Activated naive CD4-positive, alpha-beta T cell treated with anti-CD3 and anti-CD28 coated beads, Interleukin-2, amount 10 ng/mL, durations not matched to agents 7 days and 5 days (primary cell): ENCODE results near the gene VAV2.
"Not testable (repeated sequence)": the region's sequence is repeated elsewhere in the genome, so short reads cannot be mapped to it uniquely, and the experiment has no call there.

Experiments used
- CTCF ChIA-PET: fragments of 350-600 bp; sonication (Branson Sonifier 250); formaldehyde crosslinking; loops from one replicate; lab custom pipeline; 2021; ENCODE audit warnings: antibody characterized with exemption; lab: Charles Lee
- DNase-seq: peaks from one replicate; pipeline ENCODE4 v3.0.0-alpha.2; 2020
- H3K27ac Mint-ChIP-seq: one replicate; pipeline ENCODE4 v1.8.0; 2021; ENCODE audit warnings: mild to moderate bottlenecking, moderate library complexity, mixed read lengths
- H3K27me3 Mint-ChIP-seq: one replicate; pipeline ENCODE4 v1.8.0; 2021; ENCODE audit warnings: mild to moderate bottlenecking, mixed read lengths
- H3K36me3 Mint-ChIP-seq: one replicate; pipeline ENCODE4 v1.8.0; 2021; ENCODE audit warnings: mixed read lengths
- H3K4me1 Mint-ChIP-seq: one replicate; pipeline ENCODE4 v1.8.0; 2021; ENCODE audit warnings: mixed read lengths
- H3K4me3 Mint-ChIP-seq: one replicate; pipeline ENCODE4 v1.8.0; 2021; ENCODE audit warnings: mild to moderate bottlenecking, moderate library complexity, mixed read lengths
- H3K9me3 Mint-ChIP-seq: one replicate; pipeline ENCODE4 v1.8.0; 2021; ENCODE audit warnings: mixed read lengths

VAV2 gene

DNA sequence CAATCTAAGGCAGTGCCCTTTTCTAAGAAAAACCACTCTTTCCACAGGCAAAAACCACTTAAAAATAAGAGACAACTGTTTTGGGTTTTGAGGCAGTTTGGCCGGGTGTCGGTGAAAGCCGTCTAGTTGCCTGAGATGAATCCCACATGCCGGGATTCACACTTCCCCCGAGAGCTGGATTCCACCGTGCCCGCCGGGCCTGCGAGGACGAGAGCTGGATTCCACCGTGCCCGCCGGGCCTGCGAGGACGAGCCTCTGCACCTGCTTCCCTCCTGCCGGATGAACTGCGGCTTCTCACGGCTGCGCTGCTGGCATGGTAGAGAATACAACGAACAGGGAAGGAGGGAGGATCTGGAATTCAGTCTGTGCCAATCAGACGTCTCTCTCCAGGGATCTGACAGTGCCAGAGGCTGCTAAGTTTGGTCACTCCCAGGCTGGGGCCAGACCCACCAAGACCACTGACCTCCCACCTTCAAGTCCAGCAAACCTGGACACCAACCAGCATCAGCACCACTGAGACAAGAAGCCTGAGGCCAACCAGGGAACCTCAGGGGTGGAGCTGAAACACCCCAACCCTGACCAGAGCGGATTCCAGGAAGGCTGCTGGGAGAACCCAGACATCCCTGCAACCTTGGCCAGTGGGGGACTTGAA lies 23.0 kb downstream of the VAV2 start:
- CTCF ChIA-PET: no interaction called here
- no peak overlapping the region for H3K4me3 Mint-ChIP-seq
- H3K27me3 Mint-ChIP-seq: peaks cover 5% of the 10 kb centered on the region
- peaks cover 12% of the 10 kb centered on the region for H3K9me3 Mint-ChIP-seq
- H3K4me1 Mint-ChIP-seq: no peaks in the 10 kb centered on the region
- DNase-seq: no peak
- H3K27ac Mint-ChIP-seq: no peak overlapping the region
- no peaks in the 10 kb centered on the region for H3K36me3 Mint-ChIP-seq

GRCh38 chr9:133968428-133968827 lies 23.7 kb downstream of the VAV2 start:
- peaks cover 15% of the 10 kb centered on the region for H3K9me3 Mint-ChIP-seq
- CTCF ChIA-PET: no interaction called here
- H3K4me3 Mint-ChIP-seq: no peak overlapping the region
- H3K27ac Mint-ChIP-seq: no peak overlapping the region
- no peaks in the 10 kb centered on the region for H3K4me1 Mint-ChIP-seq
- H3K27me3 Mint-ChIP-seq: peaks cover 3% of the 10 kb centered on the region
- DNase-seq: no peak
- H3K36me3 Mint-ChIP-seq: no peaks in the 10 kb centered on the region

- H3K9me3 Mint-ChIP-seq: peaks cover 18% of the 10 kb centered on the region
- H3K27ac Mint-ChIP-seq: no peak overlapping the region
- no peak overlapping the region for H3K4me3 Mint-ChIP-seq
- no peaks in the 10 kb centered on the region for H3K36me3 Mint-ChIP-seq
- CTCF ChIA-PET: no interaction called here
- H3K4me1 Mint-ChIP-seq: no peaks in the 10 kb centered on the region
- no peak for DNase-seq
- peaks cover 6% of the 10 kb centered on the region for H3K27me3 Mint-ChIP-seq
These were observed 24.9 kb downstream of the VAV2 start for GRCh38 chr9:133967024-133967741.

DNA sequence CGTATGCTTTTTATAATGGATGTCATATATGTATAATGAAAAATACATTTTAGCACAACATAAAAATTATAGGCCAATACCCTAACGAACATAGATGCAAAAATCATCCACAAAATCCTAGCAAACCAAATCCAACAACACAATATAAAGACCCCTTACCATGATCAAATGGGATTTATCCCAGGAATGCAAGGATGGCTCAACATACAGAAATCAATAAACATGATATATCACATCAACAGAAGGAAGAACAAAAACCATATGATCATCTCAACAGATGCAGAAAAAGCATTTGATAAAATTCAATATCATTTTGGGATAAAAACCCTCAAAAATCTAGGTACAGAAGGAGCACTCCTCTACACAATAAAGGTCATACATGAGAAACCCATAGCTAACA lies 27.7 kb downstream of the VAV2 start:
- CTCF ChIA-PET: interaction anchor here (1.5 kb wide), 1 partner anchor 171 kb away, joined by 4 read pairs; no protein-coding TSS in a partner anchor
- no peaks in the 10 kb centered on the region for H3K36me3 Mint-ChIP-seq

GRCh38 chr9:133963166-133963565 lies 29.0 kb downstream of the VAV2 start:
- no peak overlapping the region for H3K4me3 Mint-ChIP-seq
- peaks cover 13% of the 10 kb centered on the region for H3K27me3 Mint-ChIP-seq
- H3K36me3 Mint-ChIP-seq: no peaks in the 10 kb centered on the region
- H3K9me3 Mint-ChIP-seq: peaks cover 18% of the 10 kb centered on the region
- CTCF ChIA-PET: no interaction called here
- no peak overlapping the region for H3K27ac Mint-ChIP-seq
- no peaks in the 10 kb centered on the region for H3K4me1 Mint-ChIP-seq
- no peak for DNase-seq

More for the DNA sequence above, 27.7 kb downstream of the VAV2 start:
- peaks cover 13% of the 10 kb centered on the region for H3K27me3 Mint-ChIP-seq
- peaks cover 18% of the 10 kb centered on the region for H3K9me3 Mint-ChIP-seq
- no peak overlapping the region for H3K4me3 Mint-ChIP-seq
- H3K4me1 Mint-ChIP-seq: no peaks in the 10 kb centered on the region
- H3K27ac Mint-ChIP-seq: no peak overlapping the region
- no peak for DNase-seq

DNA sequence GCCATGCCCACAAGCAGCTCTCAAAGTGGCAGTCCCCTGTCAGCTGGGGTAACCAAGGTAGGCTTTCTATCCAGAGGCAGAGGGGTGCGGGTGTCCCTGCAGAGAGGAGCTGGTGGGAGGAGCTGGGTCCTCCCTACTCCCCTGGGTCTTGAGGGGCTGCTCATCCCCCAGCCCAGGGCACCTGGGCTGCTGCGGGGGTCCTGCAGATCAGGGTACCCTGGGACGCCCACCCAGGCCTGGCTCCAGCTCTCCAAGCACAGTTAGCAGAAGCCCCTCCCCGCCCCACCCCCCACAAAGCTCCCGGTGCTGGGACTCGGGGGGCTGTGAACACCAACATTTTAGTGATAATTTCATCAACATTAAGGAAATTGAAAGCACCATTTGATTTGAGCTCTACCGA lies 29.8 kb downstream of the VAV2 start:
- Mint-ChIP-seq H3K27me3 (peaks cover 13% of the 10 kb centered on the region), H3K4me3 (no peak overlapping the region), H3K4me1 (no peaks in the 10 kb centered on the region), H3K27ac (no peak overlapping the region), H3K9me3 (peaks cover 18% of the 10 kb centered on the region), H3K36me3 (no peaks in the 10 kb centered on the region)
- CTCF ChIA-PET: interaction anchor here (1.1 kb wide), 1 partner anchor 35 kb away, joined by 3 read pairs; no protein-coding TSS in a partner anchor
- no peak for DNase-seq

DNA sequence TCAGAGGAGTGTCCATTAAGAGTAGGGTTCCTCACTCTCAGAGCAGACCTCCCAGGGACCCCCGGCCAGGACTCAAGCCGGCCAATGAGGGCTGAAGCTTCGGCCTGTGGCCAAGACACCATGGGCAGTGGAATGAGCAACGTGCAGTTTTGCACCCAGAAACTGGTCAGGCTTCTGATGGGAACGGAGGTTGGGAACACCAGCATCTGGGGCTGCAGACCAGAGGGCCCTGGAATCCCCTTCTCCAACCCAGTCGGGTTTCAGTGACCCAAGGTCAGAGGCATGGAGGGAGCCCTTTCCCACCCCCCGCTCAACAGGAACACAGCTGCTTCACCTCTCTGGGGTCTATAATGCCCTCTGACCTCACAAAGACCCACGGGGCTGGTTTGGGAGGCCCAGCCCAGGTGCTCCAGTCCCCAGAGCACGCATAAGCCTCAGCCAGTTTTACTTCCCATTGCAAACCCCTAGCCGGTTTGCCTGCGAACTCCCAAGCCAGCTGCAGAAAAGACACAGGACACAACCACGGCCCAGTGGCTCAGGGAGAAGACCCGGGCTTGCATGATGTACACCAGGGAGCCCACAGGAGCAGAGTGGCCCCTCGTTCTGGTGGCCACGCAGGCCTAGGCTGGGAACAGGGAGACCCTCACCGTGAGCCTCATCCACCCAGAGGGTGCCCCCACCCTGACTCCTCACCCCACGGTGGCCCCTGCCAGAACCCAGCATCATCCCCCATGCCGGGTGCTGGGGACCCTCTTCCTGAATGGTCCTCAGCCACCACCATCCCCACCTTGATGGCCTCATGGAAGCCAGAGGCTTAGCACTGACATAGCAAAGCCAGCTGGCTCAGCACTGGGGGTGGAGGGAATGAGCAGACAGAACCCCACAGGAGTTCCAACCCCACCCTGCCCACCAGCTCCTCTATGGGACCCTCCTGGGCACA lies 30.6 kb downstream of the VAV2 start:
- Mint-ChIP-seq H3K27me3 (peaks cover 13% of the 10 kb centered on the region), H3K4me3 (no peak overlapping the region), H3K9me3 (peaks cover 18% of the 10 kb centered on the region), H3K4me1 (no peaks in the 10 kb centered on the region), H3K36me3 (no peaks in the 10 kb centered on the region), H3K27ac (no peak overlapping the region)
- DNase-seq: no peak
- CTCF ChIA-PET: interaction anchor here (1.1 kb wide), 1 partner anchor 35 kb away, joined by 3 read pairs; no protein-coding TSS in a partner anchor

GRCh38 chr9:133960568-133961129 lies 31.5 kb downstream of the VAV2 start:
- no peaks in the 10 kb centered on the region for H3K36me3 Mint-ChIP-seq
- peaks cover 13% of the 10 kb centered on the region for H3K27me3 Mint-ChIP-seq
- H3K27ac Mint-ChIP-seq: no peak overlapping the region
- peaks cover 5% of the 10 kb centered on the region for H3K4me1 Mint-ChIP-seq
- CTCF ChIA-PET: no interaction called here
- no peak overlapping the region for H3K4me3 Mint-ChIP-seq
- H3K9me3 Mint-ChIP-seq: peaks cover 13% of the 10 kb centered on the region
- no peak for DNase-seq

GRCh38 chr9:133959966-133960567 lies 32.1 kb downstream of the VAV2 start:
- peaks cover 13% of the 10 kb centered on the region for H3K9me3 Mint-ChIP-seq
- CTCF ChIA-PET: no interaction called here
- peaks cover 6% of the 10 kb centered on the region for H3K4me1 Mint-ChIP-seq
- no peak for DNase-seq
- no peaks in the 10 kb centered on the region for H3K36me3 Mint-ChIP-seq
- H3K4me3 Mint-ChIP-seq: no peak overlapping the region
- H3K27ac Mint-ChIP-seq: no peak overlapping the region
- H3K27me3 Mint-ChIP-seq: peaks cover 13% of the 10 kb centered on the region

DNA sequence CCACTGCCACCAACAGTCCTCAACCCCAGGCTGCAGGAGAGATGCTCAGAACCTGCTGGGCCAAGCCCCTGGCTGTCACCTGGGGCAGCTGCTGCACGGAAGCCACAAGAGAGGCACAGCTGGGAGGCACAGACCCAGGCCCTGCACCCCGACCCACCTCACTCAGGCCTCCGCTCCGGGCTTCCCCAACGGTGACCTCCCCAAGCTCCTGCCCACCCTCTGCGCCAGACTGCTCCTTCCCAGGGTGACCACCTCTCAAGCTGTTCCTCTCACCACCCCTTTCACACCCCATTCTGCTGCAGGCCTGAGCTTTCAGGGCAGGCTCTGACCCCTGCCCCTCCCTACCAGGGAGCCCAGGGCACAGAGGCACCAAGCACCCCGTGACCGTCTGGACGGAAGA lies 33.0 kb downstream of the VAV2 start:
- CTCF ChIA-PET: no interaction called here
- DNase-seq: no peak
- Mint-ChIP-seq H3K27ac (no peak overlapping the region), H3K27me3 (peaks cover 14% of the 10 kb centered on the region), H3K36me3 (no peaks in the 10 kb centered on the region), H3K4me1 (peaks cover 14% of the 10 kb centered on the region), H3K4me3 (no peak overlapping the region), H3K9me3 (peaks cover 6% of the 10 kb centered on the region)

DNA sequence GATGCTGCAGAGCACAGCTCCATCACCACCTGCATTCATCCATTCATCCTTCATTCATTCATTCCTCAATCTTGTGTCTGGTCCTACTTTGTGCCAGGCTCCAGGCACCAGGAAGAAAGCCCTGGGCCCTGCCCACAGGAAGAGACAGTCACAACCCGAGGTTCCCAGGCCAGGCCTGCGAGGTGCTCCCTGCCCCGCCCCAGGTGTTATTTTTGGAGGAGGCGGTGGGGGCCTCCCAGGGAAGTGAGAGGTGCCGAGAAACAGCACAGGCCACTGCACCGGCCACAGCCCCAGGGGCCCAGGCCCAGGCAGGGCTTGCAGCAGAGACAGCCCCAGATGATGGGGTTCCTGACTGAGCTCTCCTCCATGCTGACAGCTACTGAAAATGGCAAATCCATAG lies 33.4 kb downstream of the VAV2 start:
- H3K9me3 Mint-ChIP-seq: peaks cover 5% of the 10 kb centered on the region
- DNase-seq: no peak
- no peaks in the 10 kb centered on the region for H3K36me3 Mint-ChIP-seq
- no peak overlapping the region for H3K4me3 Mint-ChIP-seq
- H3K27me3 Mint-ChIP-seq: peaks cover 18% of the 10 kb centered on the region
- peaks cover 14% of the 10 kb centered on the region for H3K4me1 Mint-ChIP-seq
- H3K27ac Mint-ChIP-seq: no peak overlapping the region
- CTCF ChIA-PET: no interaction called here

- Mint-ChIP-seq H3K27me3 (peaks cover 14% of the 10 kb centered on the region), H3K4me1 (peaks cover 14% of the 10 kb centered on the region)
- CTCF ChIA-PET, H3K36me3 Mint-ChIP-seq, H3K9me3 Mint-ChIP-seq, DNase-seq, H3K27ac Mint-ChIP-seq, H3K4me3 Mint-ChIP-seq: not testable (repeated sequence)
These were observed 34.4 kb downstream of the VAV2 start for GRCh38 chr9:133957772-133958171.

- peaks cover 14% of the 10 kb centered on the region for H3K4me1 Mint-ChIP-seq
- DNase-seq: no peak
- H3K9me3 Mint-ChIP-seq: no peaks in the 10 kb centered on the region
- CTCF ChIA-PET: no interaction called here
- no peak overlapping the region for H3K27ac Mint-ChIP-seq
- no peak overlapping the region for H3K4me3 Mint-ChIP-seq
- H3K36me3 Mint-ChIP-seq: no peaks in the 10 kb centered on the region
- peaks cover 12% of the 10 kb centered on the region for H3K27me3 Mint-ChIP-seq
These were observed 34.8 kb downstream of the VAV2 start for GRCh38 chr9:133957328-133957727.
